BE2C (cell line): ENCODE measurements around the gene DCAF11.

Source experiments
- DNase-seq: peaks from one replicate; pipeline ENCODE4 v3.0.0-alpha.2; 2020
- H3K27me3 ChIP-seq: fragments of 250-450 bp; sonication (Bioruptor Pico); 2 replicates; pipeline ENCODE4 v1.5.1; 2020; ENCODE audit warnings: mild to moderate bottlenecking
- H3K36me3 ChIP-seq: fragments of 250-450 bp; sonication (Bioruptor Pico); 2 replicates; pipeline ENCODE4 v1.5.1; 2020; ENCODE audit warnings: mild to moderate bottlenecking
- H3K4me1 ChIP-seq: fragments of 250-450 bp; sonication (Bioruptor Pico); 2 replicates; pipeline ENCODE4 v1.5.1; 2020
- H3K4me3 ChIP-seq: 2 replicates; pipeline ENCODE4 v1.5.1; 2011; ENCODE audit warnings: low read depth, low read length
- H3K9me3 ChIP-seq: fragments of 250-450 bp; sonication (Bioruptor Pico); 2 replicates; pipeline ENCODE4 v1.5.1; 2020
- CTCF ChIP-seq: IDR thresholded peaks from 2 replicates; pipeline ENCODE4 v1.5.1; 2012; ENCODE audit warnings: mild to moderate bottlenecking, low read depth, low read length

DCAF11 gene

DNA sequence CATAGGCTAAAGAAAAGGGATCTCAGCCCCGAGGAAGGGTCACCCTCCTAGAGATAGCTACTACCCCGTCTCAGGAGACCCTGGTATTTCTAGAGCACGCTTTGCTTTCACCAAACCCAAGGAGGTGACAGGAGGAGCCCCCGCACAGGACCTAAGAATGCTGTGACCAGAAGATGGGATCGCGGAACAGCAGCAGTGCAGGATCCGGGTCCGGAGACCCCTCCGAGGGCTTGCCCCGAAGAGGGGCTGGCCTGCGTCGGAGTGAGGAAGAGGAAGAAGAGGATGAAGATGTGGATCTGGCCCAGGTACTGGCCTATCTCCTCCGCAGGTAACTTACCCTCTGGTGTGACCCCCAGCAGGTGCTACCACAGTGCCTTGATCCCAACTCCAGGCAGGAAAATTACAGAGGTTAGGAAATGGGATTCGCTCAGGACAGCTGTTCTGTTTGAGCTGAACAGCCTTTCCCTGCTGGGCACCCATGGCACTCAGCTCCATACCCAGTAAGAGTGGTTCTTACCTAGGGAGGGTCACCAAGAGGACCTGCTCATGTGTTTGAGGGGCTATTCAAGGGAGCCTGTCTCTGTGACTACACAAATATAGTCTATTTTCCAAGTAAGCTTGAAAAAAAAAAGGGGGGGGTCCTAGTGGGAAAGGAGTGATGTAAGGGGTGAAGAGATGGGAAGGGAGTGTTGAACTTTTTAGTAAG lies 998 bp downstream of the DCAF11 start:
- H3K27me3 ChIP-seq: no peaks in the 10 kb centered on the region
- TF ChIP-seq CTCF: no peak
- peaks cover 6% of the 10 kb centered on the region for H3K36me3 ChIP-seq
- peak overlapping the region; percentile 84 for H3K4me3 ChIP-seq
- no peak for DNase-seq
- H3K4me1 ChIP-seq: no peaks in the 10 kb centered on the region; the same call in 1 of the 2 replicates
- no peaks in the 10 kb centered on the region for H3K9me3 ChIP-seq

- Histone ChIP-seq H3K36me3 (peaks cover 8% of the 10 kb centered on the region), H3K27me3 (no peaks in the 10 kb centered on the region), H3K4me3 (no peak overlapping the region), H3K4me1 (no peaks in the 10 kb centered on the region; the same call in 1 of the 2 replicates), H3K9me3 (no peaks in the 10 kb centered on the region)
- DNase-seq: no peak
- no peak for TF ChIP-seq CTCF
Observed at GRCh38 chr14:24116128-24116814, 1.7 kb downstream of the DCAF11 start.

GRCh38 chr14:24117179-24117578 lies 2.6 kb downstream of the DCAF11 start:
- no peaks in the 10 kb centered on the region for H3K27me3 ChIP-seq
- no peak overlapping the region for H3K4me3 ChIP-seq
- H3K4me1 ChIP-seq: no peaks in the 10 kb centered on the region; the same call in 1 of the 2 replicates
- DNase-seq: no peak
- no peak for TF ChIP-seq CTCF
- H3K36me3 ChIP-seq: peaks cover 14% of the 10 kb centered on the region
- no peaks in the 10 kb centered on the region for H3K9me3 ChIP-seq

- H3K27me3 ChIP-seq: no peaks in the 10 kb centered on the region
- TF ChIP-seq CTCF: no peak
- no peak overlapping the region for H3K4me3 ChIP-seq
- no peaks in the 10 kb centered on the region for H3K9me3 ChIP-seq
- no peaks in the 10 kb centered on the region; the same call in 1 of the 2 replicates for H3K4me1 ChIP-seq
- H3K36me3 ChIP-seq: peaks cover 14% of the 10 kb centered on the region
- DNase-seq: no peak
Observed at GRCh38 chr14:24119691-24120090, 5.1 kb downstream of the DCAF11 start.

GRCh38 chr14:24121210-24121609 lies 6.6 kb downstream of the DCAF11 start:
- Histone ChIP-seq H3K36me3 (peaks cover 14% of the 10 kb centered on the region), H3K4me3 (no peak overlapping the region), H3K4me1 (no peaks in the 10 kb centered on the region), H3K27me3 (no peaks in the 10 kb centered on the region), H3K9me3 (no peaks in the 10 kb centered on the region)
- TF ChIP-seq CTCF: no peak
- no peak for DNase-seq

GRCh38 chr14:24122416-24122815 lies 7.8 kb downstream of the DCAF11 start:
- H3K4me3 ChIP-seq: no peak overlapping the region
- H3K9me3 ChIP-seq: no peaks in the 10 kb centered on the region
- H3K36me3 ChIP-seq: peaks cover 14% of the 10 kb centered on the region
- no peaks in the 10 kb centered on the region for H3K27me3 ChIP-seq
- TF ChIP-seq CTCF: no peak
- H3K4me1 ChIP-seq: no peaks in the 10 kb centered on the region
- no peak for DNase-seq
